AG09309 (cell line): ENCODE results near the gene TADA2B.
A peak's percentile ranks its signal among the peaks of the same experiment; 100 is the strongest.
"Not testable (repeated sequence)": the region's sequence is repeated elsewhere in the genome, so short reads cannot be mapped to it uniquely, and the experiment has no call there.

Experiments
- DNase-seq: peaks from one replicate; pipeline ENCODE4 v3.0.0-alpha.2; 2010; ENCODE audit warnings: low read depth
- H3K4me3 ChIP-seq: 2 replicates; pipeline ENCODE4 v1.5.1; 2011; ENCODE audit warnings: mild to moderate bottlenecking, low read depth, low read length, moderate library complexity; ENCODE audit not compliant: control insufficient read depth
- CTCF ChIP-seq: IDR thresholded peaks from 2 replicates; pipeline ENCODE4 v1.5.1; 2011; ENCODE audit warnings: mild to moderate bottlenecking, low read depth, low read length, inconsistent platforms; ENCODE audit not compliant: insufficient read depth, control insufficient read depth; ENCODE audit errors: missing control alignments

The TADA2B gene

GRCh38 chr4:7095611-7096155, 52.5 kb downstream of the TADA2B start:
- DNase-seq = no peak
- H3K4me3 ChIP-seq = no peak overlapping the region
- no peak for TF ChIP-seq CTCF

GRCh38 chr4:7096236-7096635, 53.1 kb downstream of the TADA2B start:
- no peak for TF ChIP-seq CTCF
- DNase-seq = no peak
- H3K4me3 ChIP-seq = no peak overlapping the region

GRCh38 chr4:7101692-7102515, 58.7 kb downstream of the TADA2B start:
- H3K4me3 ChIP-seq = peak overlapping the region; percentile 20
- peak; percentile 86 for TF ChIP-seq CTCF
- DNase-seq = peak; percentile 16

- H3K4me3 ChIP-seq = peak overlapping the region; percentile 70
- not testable (repeated sequence) for DNase-seq
These were observed 59.3 kb downstream of the TADA2B start for GRCh38 chr4:7102516-7102909.

- peak overlapping the region; percentile 70 for H3K4me3 ChIP-seq
- no peak for DNase-seq
- no peak for TF ChIP-seq CTCF
These were observed 59.9 kb downstream of the TADA2B start for GRCh38 chr4:7103031-7103606.

GRCh38 chr4:7103607-7104365, 60.6 kb downstream of the TADA2B start:
- peak overlapping the region; percentile 70 for H3K4me3 ChIP-seq
- TF ChIP-seq CTCF = no peak
- DNase-seq = no peak
